NOMO-1 treated with DMSO at 0.1 percent for 48 hours (cell line): Measurements from ENCODE around the gene RRP1.
A peak's percentile ranks its signal among the peaks of the same experiment; 100 is the strongest.

Experiments
- DNase-seq: peaks from one replicate; lab custom pipeline; 2025; ENCODE audit not compliant: unreplicated experiment; lab: John Stamatoyannopoulos, UW

Gene RRP1

GRCh38 chr21:43758111-43758641 lies 31.2 kb upstream of the RRP1 start:
- peak; percentile 6 for DNase-seq

- no peak for DNase-seq
Measured at GRCh38 chr21:43758811-43759210, 30.6 kb upstream of the RRP1 start.

- DNase-seq: no peak
Measured at GRCh38 chr21:43759651-43760050, 29.7 kb upstream of the RRP1 start.

GRCh38 chr21:43760391-43760958 lies 28.9 kb upstream of the RRP1 start:
- no peak for DNase-seq

- DNase-seq: no peak
Measured at GRCh38 chr21:43761886-43762285, 27.5 kb upstream of the RRP1 start.

- no peak for DNase-seq
Measured at GRCh38 chr21:43762303-43763128, 26.9 kb upstream of the RRP1 start.

GRCh38 chr21:43763901-43764523 lies 25.4 kb upstream of the RRP1 start:
- no peak for DNase-seq

- no peak for DNase-seq
Measured at GRCh38 chr21:43764576-43765495, 24.5 kb upstream of the RRP1 start.

GRCh38 chr21:43766734-43767497 lies 22.5 kb upstream of the RRP1 start:
- DNase-seq: no peak

GRCh38 chr21:43767498-43767983 lies 21.8 kb upstream of the RRP1 start:
- no peak for DNase-seq

- DNase-seq: no peak
Measured at GRCh38 chr21:43767984-43768867, 21.2 kb upstream of the RRP1 start.

- DNase-seq: no peak
Measured at GRCh38 chr21:43768868-43769167, 20.6 kb upstream of the RRP1 start.

- no peak for DNase-seq
Measured at GRCh38 chr21:43769325-43769958, 19.9 kb upstream of the RRP1 start.

GRCh38 chr21:43770066-43770655 lies 19.2 kb upstream of the RRP1 start:
- no peak for DNase-seq

- DNase-seq: no peak
Measured at GRCh38 chr21:43771199-43771675, 18.1 kb upstream of the RRP1 start.

- DNase-seq: no peak
Measured at GRCh38 chr21:43771698-43772424, 17.5 kb upstream of the RRP1 start.

GRCh38 chr21:43772425-43772821 lies 17.0 kb upstream of the RRP1 start:
- DNase-seq: no peak

GRCh38 chr21:43774163-43774562 lies 15.2 kb upstream of the RRP1 start:
- DNase-seq: no peak
